ENCODE data around the gene IDS. TPM values are rescaled to one million over a fixed set of nuclear protein-coding genes. Genes with fewer than 3 reads are reported as not detected.

The IDS gene
- total and polyA plus RNA-seq, 2 experiments from 2014 or later: 25.4 to 33.7 TPM

- DNase-seq (ENCODE audit: low spot score): no peak
- H4K20me1 ChIP-seq (ENCODE audit: insufficient read depth, poor library complexity, severe bottlenecking): no peaks in the 10 kb centered on the region
- WGBS (ENCODE audit: low lambda C conversion rate, missing lambda C conversion rate): 75% methylated on average over 8 of the region's 8 CpGs
- H3K27ac ChIP-seq: no peak overlapping the region
- TF ChIP-seq EZH2 (IDR thresholded peaks at IDR 0.05; ENCODE audit: borderline replicate concordance) (no peak), EZH2phosphoT487 (IDR thresholded peaks at IDR 0.05; ENCODE audit: low read depth, severe bottlenecking, unreplicated experiment) (no peak), CTCF (IDR thresholded peaks at IDR 0.05; ENCODE audit: poor library complexity) (no peak)
- no peaks in the 10 kb centered on the region for H3K79me2 ChIP-seq
- H3K4me1 ChIP-seq (ENCODE audit: insufficient read depth): no peaks in the 10 kb centered on the region
- no peaks in the 10 kb centered on the region for H3K9me2 ChIP-seq (replicated peaks; ENCODE audit: insufficient read depth)
- no peak overlapping the region for H3K4me3 ChIP-seq
- H3K27me3 ChIP-seq: no peaks in the 10 kb centered on the region
- H2AFZ ChIP-seq: no peak overlapping the region
- H3K36me3 ChIP-seq (replicated peaks; ENCODE audit: insufficient read depth, low read depth): no peaks in the 10 kb centered on the region
- peak overlapping the region; percentile 68 for H3K4me2 ChIP-seq
- H3K9me3 ChIP-seq (ENCODE audit: low read depth): no peaks in the 10 kb centered on the region
Measured at GRCh38 chrX:149471397-149471796, 33.7 kb downstream of the IDS start.

DNA sequence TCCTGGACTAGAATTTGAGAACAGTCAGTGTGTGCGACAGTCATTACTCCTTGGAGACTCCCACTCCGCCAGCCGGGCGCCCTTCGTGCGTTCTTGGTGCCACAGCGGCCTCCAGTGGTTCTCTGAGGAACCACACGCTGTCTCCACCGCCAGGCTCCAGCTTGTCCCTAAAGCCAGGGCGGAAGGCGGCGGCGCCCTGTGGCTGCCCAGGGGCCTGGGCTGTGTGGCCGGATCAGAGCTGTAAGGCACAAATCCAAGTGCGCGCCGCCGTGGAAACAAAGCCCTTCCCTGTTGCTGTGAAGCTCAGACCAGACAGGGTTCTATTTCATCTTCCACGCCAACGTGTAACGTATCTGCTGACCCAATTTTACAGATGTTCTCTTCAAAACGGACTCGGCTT, 34.2 kb downstream of the IDS start:
- Histone ChIP-seq H3K9me2 (replicated peaks; ENCODE audit: insufficient read depth) (no peaks in the 10 kb centered on the region), H3K9me3 (ENCODE audit: low read depth) (no peaks in the 10 kb centered on the region), H3K27me3 (no peaks in the 10 kb centered on the region), H3K79me2 (no peaks in the 10 kb centered on the region), H2AFZ (no peak overlapping the region), H3K4me3 (no peak overlapping the region), H3K27ac (no peak overlapping the region), H3K4me2 (peak overlapping the region; percentile 68), H3K36me3 (replicated peaks; ENCODE audit: insufficient read depth, low read depth) (no peaks in the 10 kb centered on the region), H4K20me1 (ENCODE audit: insufficient read depth, poor library complexity, severe bottlenecking) (no peaks in the 10 kb centered on the region), H3K4me1 (ENCODE audit: insufficient read depth) (no peaks in the 10 kb centered on the region)
- WGBS (ENCODE audit: low lambda C conversion rate, missing lambda C conversion rate): 26% methylated on average over 22 of the region's 23 CpGs
- no peak for TF ChIP-seq EZH2phosphoT487 (IDR thresholded peaks at IDR 0.05; ENCODE audit: low read depth, severe bottlenecking, unreplicated experiment)
- TF ChIP-seq CTCF (IDR thresholded peaks at IDR 0.05; ENCODE audit: poor library complexity): peak; percentile 77
- no peak for TF ChIP-seq EZH2 (IDR thresholded peaks at IDR 0.05; ENCODE audit: borderline replicate concordance)
- DNase-seq (ENCODE audit: low spot score): peak; percentile 81

DNA sequence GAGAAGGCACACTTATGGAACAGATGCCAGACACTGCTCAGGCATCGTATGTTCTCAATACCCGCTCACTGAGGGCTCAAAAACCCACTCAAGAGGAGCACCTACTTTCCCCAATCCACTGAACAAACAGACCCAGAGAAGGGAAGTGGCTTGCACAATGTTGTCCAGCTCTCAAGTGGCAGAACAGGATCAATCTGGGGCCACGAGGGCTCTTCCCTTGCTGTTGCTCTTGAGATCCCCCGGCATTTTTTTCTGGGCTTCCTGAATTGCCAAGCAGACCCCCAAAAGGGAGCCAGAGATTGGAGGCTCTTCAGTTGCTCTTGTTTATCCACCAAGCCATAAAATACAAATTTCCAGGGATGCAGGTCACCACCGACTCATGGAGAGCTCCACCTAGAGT, 35.7 kb downstream of the IDS start:
- H3K4me1 ChIP-seq (ENCODE audit: insufficient read depth): no peaks in the 10 kb centered on the region
- H3K79me2 ChIP-seq: no peaks in the 10 kb centered on the region
- TF ChIP-seq EZH2 (IDR thresholded peaks at IDR 0.05; ENCODE audit: borderline replicate concordance) (no peak), EZH2phosphoT487 (IDR thresholded peaks at IDR 0.05; ENCODE audit: low read depth, severe bottlenecking, unreplicated experiment) (no peak), CTCF (IDR thresholded peaks at IDR 0.05; ENCODE audit: poor library complexity) (no peak)
- no peak overlapping the region for H3K27ac ChIP-seq
- H3K4me2 ChIP-seq: no peak overlapping the region
- no peaks in the 10 kb centered on the region for H4K20me1 ChIP-seq (ENCODE audit: insufficient read depth, poor library complexity, severe bottlenecking)
- no peaks in the 10 kb centered on the region for H3K9me3 ChIP-seq (ENCODE audit: low read depth)
- H2AFZ ChIP-seq: no peak overlapping the region
- DNase-seq (ENCODE audit: low spot score): no peak
- no peaks in the 10 kb centered on the region for H3K9me2 ChIP-seq (replicated peaks; ENCODE audit: insufficient read depth)
- no peaks in the 10 kb centered on the region for H3K27me3 ChIP-seq
- 73% methylated on average over 5 of the region's 5 CpGs for WGBS (ENCODE audit: low lambda C conversion rate, missing lambda C conversion rate)
- no peaks in the 10 kb centered on the region for H3K36me3 ChIP-seq (replicated peaks; ENCODE audit: insufficient read depth, low read depth)
- H3K4me3 ChIP-seq: no peak overlapping the region

GRCh38 chrX:149467920-149468319, 37.2 kb downstream of the IDS start:
- no peaks in the 10 kb centered on the region for H3K79me2 ChIP-seq
- no peak for DNase-seq (ENCODE audit: low spot score)
- H3K27ac ChIP-seq: no peak overlapping the region
- H3K36me3 ChIP-seq (replicated peaks; ENCODE audit: insufficient read depth, low read depth): no peaks in the 10 kb centered on the region
- TF ChIP-seq EZH2 (IDR thresholded peaks at IDR 0.05; ENCODE audit: borderline replicate concordance): no peak
- no peak for TF ChIP-seq CTCF (IDR thresholded peaks at IDR 0.05; ENCODE audit: poor library complexity)
- no peaks in the 10 kb centered on the region for H3K27me3 ChIP-seq
- H3K4me3 ChIP-seq: no peak overlapping the region
- H2AFZ ChIP-seq: no peak overlapping the region
- H3K9me3 ChIP-seq (ENCODE audit: low read depth): no peaks in the 10 kb centered on the region
- H4K20me1 ChIP-seq (ENCODE audit: insufficient read depth, poor library complexity, severe bottlenecking): no peaks in the 10 kb centered on the region
- H3K9me2 ChIP-seq (replicated peaks; ENCODE audit: insufficient read depth): no peaks in the 10 kb centered on the region
- WGBS (ENCODE audit: low lambda C conversion rate, missing lambda C conversion rate): 66% methylated on average over 5 of the region's 5 CpGs
- no peak overlapping the region for H3K4me2 ChIP-seq
- no peaks in the 10 kb centered on the region for H3K4me1 ChIP-seq (ENCODE audit: insufficient read depth)
